DMS153 treated with DMSO at 0.1 percent for 48 hours (cell line): ENCODE results near the gene PAPOLB.

Source experiments
- DNase-seq: peaks from one replicate; lab custom pipeline; 2025; ENCODE audit not compliant: unreplicated experiment; lab: John Stamatoyannopoulos, UW

The PAPOLB gene

DNA sequence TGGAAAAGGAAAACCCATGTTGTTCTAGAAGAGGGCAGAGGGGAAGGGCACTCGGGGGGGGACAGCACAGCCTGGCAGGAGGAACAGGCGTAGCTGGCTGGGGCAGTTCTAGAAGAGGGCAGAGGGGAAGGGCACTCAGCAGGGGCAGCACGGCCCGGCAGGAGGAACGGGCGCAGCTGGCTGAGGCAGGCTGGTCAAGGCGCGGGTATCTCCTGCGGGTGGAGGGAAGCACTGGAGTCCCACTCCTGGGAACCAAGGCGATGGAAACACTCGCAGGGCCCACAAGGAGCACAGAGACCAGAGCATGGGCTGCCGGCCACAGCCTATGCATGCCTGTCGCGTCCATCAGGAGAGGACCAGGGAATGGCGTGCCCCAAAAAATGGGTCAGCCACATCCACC is 36.7 kb downstream of the PAPOLB start:
- no peak for DNase-seq

DNA sequence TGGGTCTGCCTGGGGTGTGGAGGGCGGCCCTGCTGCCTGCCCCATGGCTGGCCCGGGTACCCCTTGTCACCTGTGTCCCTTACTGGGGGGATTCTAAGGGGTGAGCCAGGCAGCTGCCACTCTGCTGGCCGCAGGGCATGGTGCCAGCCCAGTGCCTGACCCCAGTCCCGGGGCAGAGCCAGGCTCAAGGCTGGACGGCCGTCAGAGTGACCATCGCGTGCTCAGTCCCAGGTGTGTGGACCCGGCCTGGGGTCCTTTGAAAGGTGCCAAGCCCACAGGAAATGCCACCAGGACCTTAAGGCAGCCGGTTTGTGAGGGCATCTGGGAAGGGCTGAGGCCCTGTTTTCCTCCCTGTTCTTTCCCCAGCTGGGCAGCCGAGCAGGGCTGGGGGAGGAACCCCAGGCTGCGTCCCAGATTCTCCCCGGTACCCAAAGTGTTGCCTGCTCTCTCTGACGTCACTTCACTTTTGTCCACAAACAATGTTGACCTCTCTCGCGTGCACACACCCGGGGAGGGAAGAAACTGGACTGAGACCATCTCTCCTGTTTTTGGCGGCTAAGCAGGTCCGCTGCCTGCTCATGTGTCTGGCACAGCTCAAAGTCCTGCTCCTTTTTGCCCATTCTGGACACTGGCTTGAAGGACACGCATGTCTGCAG is 37.6 kb downstream of the PAPOLB start:
- DNase-seq, result no peak

DNA sequence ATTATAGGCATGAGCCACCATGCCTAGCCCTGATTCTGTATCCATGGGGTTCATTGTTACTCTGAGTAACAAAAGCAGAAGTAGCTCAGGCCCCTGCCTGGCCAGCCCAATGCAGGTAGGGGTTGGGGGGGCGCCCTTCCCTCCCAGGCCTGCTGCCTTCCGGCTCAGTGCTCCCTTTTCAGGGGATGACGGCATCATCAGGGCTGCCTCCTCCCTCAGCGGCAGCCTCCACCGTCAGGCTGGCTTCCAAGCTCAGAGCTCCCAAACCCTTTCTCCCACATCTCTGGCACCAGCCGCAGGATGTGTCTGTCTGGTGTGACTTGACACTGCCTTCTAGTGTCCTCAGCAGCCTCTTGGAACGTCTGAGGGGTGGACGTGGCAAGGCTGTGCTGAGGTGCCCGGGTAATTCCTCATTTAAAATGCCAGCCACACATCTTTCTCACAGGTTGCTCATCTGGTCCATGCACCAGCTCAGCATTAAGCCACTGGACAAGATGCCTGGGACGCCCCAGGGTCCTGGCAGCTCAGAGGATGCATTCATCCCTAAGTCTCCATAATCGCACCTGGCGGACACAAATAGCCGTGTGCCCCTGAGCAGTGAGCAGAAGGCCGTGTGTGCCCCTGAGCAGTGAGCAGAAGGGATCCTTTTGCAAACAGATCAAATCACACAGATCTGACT is 38.2 kb downstream of the PAPOLB start:
- DNase-seq, result no peak

GRCh38 chr7:4822677-4823076 is 39.2 kb downstream of the PAPOLB start:
- no peak for DNase-seq

DNA sequence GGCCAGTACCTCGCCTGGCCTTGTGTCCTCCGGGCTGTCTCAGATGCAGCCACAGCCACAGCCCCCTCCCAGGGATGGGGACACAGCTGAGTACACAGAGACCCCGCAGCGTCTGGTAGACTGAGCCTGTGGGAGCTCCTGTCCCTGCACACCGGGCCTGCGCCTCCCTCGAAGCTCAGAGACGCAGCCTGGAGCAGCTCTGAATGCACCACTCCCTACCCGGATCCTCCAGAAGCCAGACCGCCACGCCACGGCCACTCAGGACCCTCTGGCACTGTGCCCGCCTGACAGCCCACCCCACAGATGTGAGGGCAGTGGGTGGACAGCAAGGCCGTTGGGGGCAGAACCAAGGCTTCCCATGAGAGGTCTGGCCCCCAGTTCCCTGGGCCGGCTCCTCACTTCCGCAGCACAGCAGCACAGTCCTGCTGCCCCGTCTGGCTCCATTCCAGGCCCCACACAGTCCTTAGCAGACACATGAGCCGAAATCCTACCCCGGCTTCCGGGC is 40.8 kb downstream of the PAPOLB start:
- no peak for DNase-seq

GRCh38 chr7:4820405-4820966 is 41.3 kb downstream of the PAPOLB start:
- DNase-seq, result no peak

GRCh38 chr7:4819560-4820404 is 42.0 kb downstream of the PAPOLB start:
- DNase-seq, result no peak

DNA sequence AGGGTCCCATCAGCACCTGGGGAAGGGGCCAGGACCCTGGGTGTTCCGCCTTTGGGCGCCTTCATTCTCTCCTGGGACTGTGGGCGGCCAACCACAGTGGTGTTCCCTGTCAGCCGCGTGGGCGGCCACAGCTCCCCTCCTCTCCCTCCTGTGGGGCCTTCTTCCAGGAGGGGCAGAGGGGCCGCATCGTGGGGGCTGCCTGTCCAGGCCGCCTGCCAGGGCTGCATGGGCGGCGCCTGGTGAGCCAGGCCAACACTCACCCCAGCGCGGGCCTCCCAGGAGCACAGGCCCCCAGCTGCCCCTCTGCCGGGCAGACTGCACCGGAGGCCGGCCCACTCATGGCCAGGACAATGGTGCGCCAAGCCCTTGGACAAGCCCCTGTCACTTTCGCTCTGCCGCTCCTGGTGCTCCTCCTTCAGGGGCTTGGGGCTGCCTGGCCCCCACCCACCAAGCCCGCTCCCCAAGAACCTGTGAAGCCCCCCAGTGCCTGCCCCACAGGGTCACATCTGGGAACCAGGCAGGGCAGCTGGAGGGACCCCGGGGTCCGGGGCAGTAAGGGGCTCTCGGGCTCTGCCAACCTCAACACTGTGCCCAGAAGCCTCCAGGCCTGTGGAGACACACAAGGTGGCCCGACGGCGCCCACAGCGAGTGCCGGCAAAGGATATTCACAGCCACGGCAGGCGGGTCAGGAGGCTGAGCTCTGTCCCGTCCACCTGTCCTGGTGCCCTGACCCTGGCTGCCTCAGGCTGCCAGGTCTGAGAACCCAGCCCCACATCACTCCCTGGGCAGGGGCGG is 43.6 kb downstream of the PAPOLB start:
- DNase-seq, result no peak

- DNase-seq, result no peak
Measured at GRCh38 chr7:4817178-4817901, 44.5 kb downstream of the PAPOLB start.

DNA sequence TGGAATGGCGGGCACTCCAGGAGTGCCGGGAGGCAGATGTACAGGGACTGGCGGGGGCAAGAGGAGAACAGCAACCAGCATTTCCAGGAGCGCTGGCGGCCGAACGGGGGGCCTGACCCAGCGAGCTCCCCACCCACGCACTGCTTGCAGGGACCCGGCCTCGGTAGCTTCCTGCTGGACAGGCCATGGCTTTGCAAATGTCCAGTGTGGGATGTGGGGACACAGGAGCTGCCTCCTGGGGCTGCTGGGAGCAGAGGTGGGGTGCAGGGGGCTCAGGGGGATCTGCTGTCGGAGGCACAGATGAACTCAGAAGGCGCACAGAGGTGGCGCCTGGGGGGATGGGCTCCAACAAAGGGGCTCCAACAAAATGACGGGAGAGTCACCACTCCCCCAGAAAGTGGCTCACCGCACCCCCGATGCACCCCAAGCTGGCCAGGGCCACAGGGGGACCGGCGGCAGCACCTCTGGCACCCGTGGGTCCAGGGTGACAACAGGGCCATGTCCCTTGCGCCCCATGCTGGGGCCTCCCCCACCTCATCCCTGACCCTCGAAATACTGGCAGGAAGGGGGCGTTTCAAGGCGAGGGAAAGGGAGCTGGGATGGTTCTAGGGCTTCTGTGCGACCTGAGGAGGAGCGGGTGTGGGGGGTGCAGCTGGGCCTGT is 45.3 kb downstream of the PAPOLB start:
- no peak for DNase-seq

- DNase-seq, result no peak
Measured at GRCh38 chr7:4815609-4816418, 46.0 kb downstream of the PAPOLB start.

DNA sequence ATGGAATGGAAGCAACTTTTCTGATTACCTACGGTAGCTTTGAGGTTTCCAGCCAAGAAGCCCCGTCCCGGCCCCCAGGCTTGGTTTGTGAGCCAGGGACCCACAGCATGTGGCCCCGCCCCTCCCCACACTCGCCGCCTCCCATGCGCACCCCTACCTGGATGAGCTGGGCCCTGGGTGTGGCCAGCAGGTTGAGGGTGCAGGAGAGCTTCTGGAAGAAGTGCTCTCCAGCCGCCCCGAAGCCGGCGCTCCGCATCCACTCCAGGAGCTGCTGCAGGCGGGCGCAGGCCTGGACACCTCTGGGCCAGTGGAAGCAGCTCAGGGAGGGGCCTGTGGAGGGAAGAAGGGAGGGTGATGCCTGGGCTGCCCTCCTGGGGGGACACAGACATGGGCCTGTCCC is 46.7 kb downstream of the PAPOLB start:
- no peak for DNase-seq

DNA sequence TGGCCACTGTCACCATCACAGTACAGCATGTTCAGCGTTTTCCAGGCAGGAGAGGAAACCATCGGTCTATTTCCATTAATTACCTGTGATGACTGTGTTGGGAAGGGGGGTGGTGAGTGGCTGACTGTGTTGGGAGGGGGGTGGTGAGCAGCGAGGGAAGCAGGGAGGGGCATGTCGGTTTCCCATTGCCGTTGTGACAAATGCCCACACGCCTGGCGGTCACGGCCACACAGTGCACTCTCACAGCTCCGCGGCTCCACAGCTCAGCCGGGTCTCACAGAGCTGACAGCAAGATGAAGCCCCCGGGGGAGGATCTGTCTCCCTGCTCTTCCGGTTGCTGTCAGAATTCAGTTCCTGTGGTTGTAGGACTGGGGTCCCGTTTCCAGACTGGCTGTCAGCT is 47.4 kb downstream of the PAPOLB start:
- no peak for DNase-seq

- no peak for DNase-seq
Measured at GRCh38 chr7:4809666-4810065, 52.2 kb downstream of the PAPOLB start.

GRCh38 chr7:4809091-4809591 is 52.7 kb downstream of the PAPOLB start:
- no peak for DNase-seq

GRCh38 chr7:4808565-4808964 is 53.3 kb downstream of the PAPOLB start:
- no peak for DNase-seq

DNA sequence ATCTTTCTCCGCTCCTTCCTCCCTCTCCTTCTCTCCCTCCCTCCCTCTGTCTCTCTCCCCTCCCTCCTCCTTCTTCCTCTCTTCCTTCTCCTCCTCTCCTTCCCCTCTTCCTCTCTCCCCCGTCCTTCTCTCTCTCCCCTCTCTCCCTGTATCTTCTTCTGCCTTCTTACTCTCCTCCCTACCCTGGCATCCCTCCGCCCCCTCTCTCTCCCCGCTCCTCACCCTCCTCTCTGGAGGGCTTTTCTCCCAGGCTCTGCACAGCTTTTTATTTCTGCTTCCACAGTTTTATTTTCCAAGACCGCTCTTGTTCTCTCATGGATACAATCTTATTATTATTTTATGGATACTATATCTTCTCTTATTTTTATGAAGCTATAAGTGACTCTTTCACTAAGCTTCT is 53.8 kb downstream of the PAPOLB start:
- no peak for DNase-seq
